Measurements from ENCODE around the gene WDR46. TPM values are rescaled to one million over a fixed set of nuclear protein-coding genes. Genes with fewer than 3 reads are reported as not detected.

The WDR46 gene
- total and polyA plus RNA-seq, 2 of the 8 experiments (the other 6 are each of a cell fraction or from before 2014, with no cell fraction given) = 69.7 to 91.0 TPM

GRCh38 chr6:33259032-33259431 lies 30.0 kb downstream of the WDR46 start:
- Histone ChIP-seq H4K91ac (replicated peaks; ENCODE audit: insufficient read length, low read length) (no peak overlapping the region), H3K9ac (replicated peaks in 1 of 4; ENCODE audit: extremely low read depth in 1 of 4, low read depth in 3 of 4, low read length in 3 of 4) (no peak overlapping the region), H3K23me2 (ENCODE audit: low read depth, low read length) (no peaks in the 10 kb centered on the region), H3K9me3 (ENCODE audit: insufficient read depth in 2 of 2, low read depth in 1 of 2, low read length in 1 of 2) (0 out of 4 replicates have a peak, but pooled peaks cover 0 to 2% of the 10 kb centered on the region in 2 experiments), H3K36me3 (ENCODE audit: control insufficient read depth in 2 of 4, insufficient read depth in 4 of 4, low read length in 3 of 4) (peaks cover 2 to 21% (median 2%) of the 10 kb centered on the region in 4 experiments; a peak in 5 of 8 replicates), H3K4me1 (replicated peaks in 1 of 4; ENCODE audit: control insufficient read depth in 3 of 4, insufficient read depth in 4 of 4, low read length in 3 of 4) (no peaks in the 10 kb centered on the region), H3K14ac (ENCODE audit: insufficient read length) (no peak overlapping the region), H3K4ac (replicated peaks; ENCODE audit: insufficient read length, low read depth, low read length) (no peak overlapping the region), H2AK5ac (ENCODE audit: low read depth, low read length) (no peak overlapping the region), H4K20me1 (replicated peaks in 1 of 2; ENCODE audit: control insufficient read depth in 1 of 2, insufficient read depth in 2 of 2, low read length in 2 of 2) (peaks cover 0 to 3% of the 10 kb centered on the region in 2 experiments), H4K5ac (ENCODE audit: insufficient read length, low read depth, low read length) (no peak overlapping the region), H3K56ac (replicated peaks; ENCODE audit: insufficient read length, low read depth, low read length) (no peak overlapping the region), H3K27me3 (replicated peaks in 1 of 4; ENCODE audit: control insufficient read depth in 3 of 4, extremely low read depth in 1 of 4, insufficient read depth in 3 of 4, low read length in 3 of 4) (no peaks in the 10 kb centered on the region), H2BK20ac (ENCODE audit: low read length) (no peak overlapping the region), H3K4me3 (ENCODE audit: extremely low read depth in 1 of 4, insufficient read depth in 2 of 4, low read depth in 3 of 4, low read length in 4 of 4) (no peak overlapping the region), H3K79me2 (ENCODE audit: control insufficient read depth in 1 of 2, insufficient read depth in 2 of 2, low read length in 2 of 2) (no peaks in the 10 kb centered on the region), H2BK12ac (ENCODE audit: low read depth, low read length) (no peak overlapping the region), H4K8ac (ENCODE audit: extremely low read depth, insufficient read depth, low read length) (no peak overlapping the region), H2AFZ (ENCODE audit: low read length) (no peak overlapping the region), H3K18ac (ENCODE audit: extremely low read depth, low read length) (no peak overlapping the region), H3K4me2 (ENCODE audit: insufficient read depth in 1 of 2, low read depth in 2 of 2, low read length in 2 of 2) (no peak overlapping the region), H3K79me1 (ENCODE audit: low read depth, low read length) (no peaks in the 10 kb centered on the region), H2BK120ac (replicated peaks; ENCODE audit: low read depth, low read length) (no peak overlapping the region), H2BK5ac (ENCODE audit: low read depth, low read length) (no peak overlapping the region), H2BK15ac (ENCODE audit: low read length) (no peak overlapping the region), H3K27ac (ENCODE audit: low read depth, low read length) (no peak overlapping the region), H3K23ac (ENCODE audit: insufficient read length) (no peak overlapping the region)
- 93% methylated on average over 5 of the region's 5 CpGs; no CpG with 5 or more reads in 1 of the 2 experiments for WGBS, 2 experiments (ENCODE audit: extremely low coverage in 1 of 2, insufficient coverage in 1 of 2, insufficient read length in 1 of 2, insufficient replicate concordance in 2 of 2, low coverage in 1 of 2, low lambda C conversion rate in 2 of 2, missing lambda C conversion rate in 1 of 2)
- no peak for TF ChIP-seq EP300 (IDR thresholded peaks at IDR 0.05; ENCODE audit: borderline replicate concordance in 1 of 2, low read depth in 2 of 2, low read length in 2 of 2)
- TF ChIP-seq RNF2 (IDR thresholded peaks at IDR 0.05; ENCODE audit: borderline replicate concordance, low read depth, low read length, missing control alignments, poor library complexity, severe bottlenecking) = no peak
- no peak for TF ChIP-seq KDM5A (IDR thresholded peaks at IDR 0.05; ENCODE audit: low read length)
- no peak for TF ChIP-seq SP4 (IDR thresholded peaks at IDR 0.05; ENCODE audit: low read length)
- POLR2A ChIA-PET (ENCODE audit: partially characterized antibody) = interaction anchor here (1.6 to 4.2 kb wide), 4 partner anchors 9 to 18 kb away, joined by 4 to 26 read pairs (median 12); partner anchors contain the start of genes B3GALT4, RPS18 and VPS52
- CTCF ChIA-PET (ENCODE audit: partially characterized antibody) = interaction anchor here (0.6 to 3.0 kb wide), 3 partner anchors 9 to 52 kb away, joined by 3 to 14 read pairs (median 3); no protein-coding TSS in a partner anchor
- FAIRE-seq (no peak), DNase-seq (ENCODE audit: low read depth in 1 of 2, low spot score in 2 of 2) (no peak)
